ENCODE data around the gene TEX14.
"Not testable (repeated sequence)": the region's sequence is repeated elsewhere in the genome, so short reads cannot be mapped to it uniquely, and the experiment has no call there.

The TEX14 gene

DNA sequence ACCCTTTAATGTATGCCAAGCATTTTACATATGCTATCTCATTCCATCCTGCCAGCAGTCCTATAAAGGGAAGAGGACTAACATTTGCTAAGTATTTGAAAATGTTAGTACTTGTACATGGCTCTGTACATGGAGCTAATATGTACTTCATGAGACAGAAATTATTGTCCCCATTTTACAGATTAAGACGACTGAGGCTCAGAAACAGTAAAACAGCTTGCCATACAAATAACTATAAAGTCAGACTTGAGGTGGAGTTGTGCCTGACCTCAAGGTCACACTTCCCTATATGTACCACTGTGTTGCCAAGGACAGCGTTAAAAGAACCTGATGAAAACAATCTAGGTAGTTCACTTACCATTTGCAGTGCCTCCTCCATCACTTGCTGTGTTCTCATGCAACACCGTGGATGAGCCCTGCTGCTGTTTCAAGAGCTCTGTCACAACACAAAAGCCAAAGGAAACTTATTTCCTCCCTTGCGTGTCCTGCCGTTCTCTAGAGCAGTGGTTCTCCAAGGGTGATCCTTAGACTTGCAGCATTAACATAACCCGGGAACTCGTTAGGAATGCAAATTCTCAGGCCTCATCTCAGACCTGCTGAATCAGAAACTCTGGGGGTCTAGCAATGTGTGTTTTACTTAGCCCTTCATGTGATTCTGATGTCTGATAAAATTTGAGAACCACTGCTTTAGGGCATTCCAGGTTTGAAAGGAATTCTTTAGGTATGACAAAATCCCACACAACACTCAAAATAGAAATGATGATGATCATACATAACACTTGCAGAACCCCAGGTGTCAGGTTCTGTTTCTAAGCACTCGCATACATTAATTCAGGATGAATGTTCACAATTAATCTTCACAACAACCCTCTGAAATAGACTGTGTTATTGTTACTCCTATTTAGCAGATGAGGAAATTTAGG, 126.2 kb downstream of the TEX14 start:
- H3K9me3 Mint-ChIP-seq: no peaks in the 10 kb centered on the region
- peaks cover 5% of the 10 kb centered on the region for H3K4me1 Mint-ChIP-seq
- no peak overlapping the region for H3K27ac Mint-ChIP-seq
- H3K4me3 Mint-ChIP-seq: no peak overlapping the region
- ATAC-seq (ENCODE audit: low read depth): no peak
- no peaks in the 10 kb centered on the region for H3K36me3 Mint-ChIP-seq
- DNase-seq (ENCODE audit: low spot score in 2 of 2): no peak
- H3K27me3 Mint-ChIP-seq: no peaks in the 10 kb centered on the region

GRCh38 chr17:58564971-58565370, 126.9 kb downstream of the TEX14 start:
- H3K27me3 Mint-ChIP-seq: no peaks in the 10 kb centered on the region
- no peak overlapping the region for H3K27ac Mint-ChIP-seq
- H3K36me3 Mint-ChIP-seq: no peaks in the 10 kb centered on the region

GRCh38 chr17:58564243-58564642, 127.6 kb downstream of the TEX14 start:
- ATAC-seq (ENCODE audit: low read depth) (no peak), DNase-seq (ENCODE audit: low spot score in 2 of 2) (no peak)
- peaks cover 5% of the 10 kb centered on the region for H3K4me1 Mint-ChIP-seq
- H3K27ac Mint-ChIP-seq: no peak overlapping the region
- no peaks in the 10 kb centered on the region for H3K9me3 Mint-ChIP-seq
- no peaks in the 10 kb centered on the region for H3K27me3 Mint-ChIP-seq
- no peaks in the 10 kb centered on the region for H3K36me3 Mint-ChIP-seq
- no peak overlapping the region for H3K4me3 Mint-ChIP-seq

More at GRCh38 chr17:58564971-58565370, 126.9 kb downstream of the TEX14 start:
- Mint-ChIP-seq H3K4me3 (no peak overlapping the region), H3K4me1 (peaks cover 5% of the 10 kb centered on the region), H3K9me3 (no peaks in the 10 kb centered on the region)
- ATAC-seq (ENCODE audit: low read depth): no peak
- DNase-seq (ENCODE audit: low spot score in 2 of 2): no peak

DNA sequence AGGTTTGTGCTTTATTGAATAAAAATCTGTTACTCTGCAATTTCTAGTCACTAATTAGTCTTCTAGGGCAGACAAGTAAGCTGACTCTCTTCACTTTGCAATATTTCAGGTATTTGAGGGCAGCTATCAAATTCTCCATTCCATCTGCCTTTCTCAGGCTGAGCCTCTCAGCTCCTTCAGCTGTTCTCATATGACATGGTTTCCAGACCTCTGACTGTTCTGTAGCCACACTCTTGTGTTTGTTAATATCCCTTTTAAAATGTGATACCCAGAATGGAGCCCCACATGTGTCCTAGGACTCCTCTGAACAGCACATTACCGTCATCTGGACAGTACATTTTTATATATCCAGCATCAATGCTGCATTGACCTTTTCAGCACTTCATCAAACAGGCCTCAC, 131.3 kb downstream of the TEX14 start:
- ATAC-seq (ENCODE audit: low read depth): no peak
- H3K36me3 Mint-ChIP-seq: no peaks in the 10 kb centered on the region
- no peak overlapping the region for H3K4me3 Mint-ChIP-seq

DNA sequence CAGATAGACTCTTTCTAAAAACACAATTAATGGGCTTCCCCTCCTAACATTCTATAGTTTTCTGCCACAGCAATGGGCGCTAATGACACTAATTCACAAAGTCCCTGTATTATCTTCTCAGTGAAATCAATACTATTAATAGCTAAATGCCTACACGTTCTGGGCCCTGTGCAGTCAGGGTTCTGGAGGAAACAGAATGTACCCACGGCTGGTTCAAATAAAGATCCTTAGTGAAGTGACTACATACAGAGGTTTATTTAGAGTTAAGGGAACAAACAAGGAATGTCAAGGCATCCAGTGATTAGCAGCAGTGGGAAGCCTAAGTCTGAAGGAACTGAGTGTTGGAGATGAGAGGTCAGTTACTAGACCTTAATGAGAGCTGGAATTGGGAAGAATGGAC, 133.9 kb downstream of the TEX14 start:
- H3K4me1 Mint-ChIP-seq: peaks cover 10% of the 10 kb centered on the region
- H3K9me3 Mint-ChIP-seq: no peaks in the 10 kb centered on the region
- no peak for DNase-seq (ENCODE audit: low spot score in 2 of 2)
- no peaks in the 10 kb centered on the region for H3K36me3 Mint-ChIP-seq
- no peak for ATAC-seq (ENCODE audit: low read depth)
- no peak overlapping the region for H3K4me3 Mint-ChIP-seq
- no peak overlapping the region for H3K27ac Mint-ChIP-seq
- peaks cover 2% of the 10 kb centered on the region for H3K27me3 Mint-ChIP-seq

More for the DNA sequence above, 131.3 kb downstream of the TEX14 start:
- Mint-ChIP-seq H3K27me3 (peaks cover 2% of the 10 kb centered on the region), H3K4me1 (peaks cover 9% of the 10 kb centered on the region), H3K27ac (no peak overlapping the region), H3K9me3 (no peaks in the 10 kb centered on the region)
- no peak for DNase-seq (ENCODE audit: low spot score in 2 of 2)

DNA sequence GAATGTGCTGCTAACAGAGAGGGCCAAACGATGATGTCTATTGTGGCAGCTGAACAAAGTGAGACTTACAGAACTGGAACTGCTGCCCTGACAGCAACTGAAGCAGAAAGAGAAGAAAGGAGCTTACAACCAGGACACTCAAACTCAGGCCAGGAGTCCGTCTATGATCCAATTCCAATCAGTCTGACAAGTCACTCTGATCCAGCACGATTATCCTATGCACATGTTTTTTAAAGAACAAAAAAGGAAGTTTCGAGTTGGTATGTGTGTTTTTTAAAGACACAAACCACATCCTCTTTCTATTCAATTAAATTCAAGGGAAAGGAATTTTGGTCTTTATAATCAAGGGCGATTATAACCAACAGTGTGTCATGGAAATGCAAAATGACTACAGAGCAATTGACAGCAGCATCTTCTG, 135.0 kb downstream of the TEX14 start:
- Mint-ChIP-seq H3K27me3 (peaks cover 2% of the 10 kb centered on the region), H3K27ac (peak overlapping the region; percentile 71), H3K4me3 (peak overlapping the region; percentile 57), H3K9me3 (no peaks in the 10 kb centered on the region), H3K4me1 (peaks cover 11% of the 10 kb centered on the region), H3K36me3 (no peaks in the 10 kb centered on the region)
- DNase-seq (ENCODE audit: low spot score in 2 of 2) (no peak), ATAC-seq (ENCODE audit: low read depth) (peak; percentile 74)

GRCh38 chr17:58555109-58555508, 136.7 kb downstream of the TEX14 start:
- H3K27me3 Mint-ChIP-seq; ATAC-seq (ENCODE audit: low read depth); H3K36me3 Mint-ChIP-seq; H3K4me3 Mint-ChIP-seq; H3K9me3 Mint-ChIP-seq; H3K27ac Mint-ChIP-seq; DNase-seq (ENCODE audit: low spot score in 2 of 2): not testable (repeated sequence)
- H3K4me1 Mint-ChIP-seq: peaks cover 11% of the 10 kb centered on the region

- no peak for DNase-seq (ENCODE audit: low spot score in 2 of 2)
- Mint-ChIP-seq H3K9me3 (no peaks in the 10 kb centered on the region), H3K27me3 (no peaks in the 10 kb centered on the region), H3K4me1 (no peaks in the 10 kb centered on the region), H3K27ac (no peak overlapping the region), H3K4me3 (no peak overlapping the region), H3K36me3 (no peaks in the 10 kb centered on the region)
- ATAC-seq (ENCODE audit: low read depth): peak; percentile 44
Measured at GRCh38 chr17:58541249-58541648, 150.6 kb downstream of the TEX14 start.

DNA sequence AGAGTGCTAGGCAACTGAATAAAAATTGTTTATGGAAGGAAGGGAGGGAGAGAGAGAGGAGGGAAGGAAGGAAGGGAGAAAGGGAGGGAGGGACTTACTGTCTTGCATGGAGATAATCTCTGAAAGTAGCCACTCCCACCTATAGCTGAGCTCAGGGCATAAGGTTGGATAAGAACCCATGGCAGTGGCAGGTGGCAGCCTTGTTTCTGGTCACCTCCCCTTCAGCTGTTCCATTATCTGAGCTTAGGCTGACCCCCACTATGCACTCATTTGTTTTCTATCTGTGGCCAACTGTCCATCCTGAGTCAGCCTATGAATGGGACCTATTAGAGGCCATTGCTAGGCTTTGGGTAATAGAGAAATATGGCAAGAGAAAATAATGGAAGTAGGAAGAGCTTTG, 152.1 kb downstream of the TEX14 start:
- H3K27me3 Mint-ChIP-seq: peaks cover 4% of the 10 kb centered on the region
- ATAC-seq (ENCODE audit: low read depth): no peak
- no peaks in the 10 kb centered on the region for H3K9me3 Mint-ChIP-seq
- H3K4me1 Mint-ChIP-seq: no peaks in the 10 kb centered on the region
- no peak overlapping the region for H3K27ac Mint-ChIP-seq
- DNase-seq (ENCODE audit: low spot score in 2 of 2): no peak
- H3K4me3 Mint-ChIP-seq: no peak overlapping the region
- H3K36me3 Mint-ChIP-seq: no peaks in the 10 kb centered on the region

GRCh38 chr17:58538811-58539409, 152.9 kb downstream of the TEX14 start:
- Mint-ChIP-seq H3K36me3 (no peaks in the 10 kb centered on the region), H3K4me3 (no peak overlapping the region), H3K27me3 (peaks cover 4% of the 10 kb centered on the region), H3K4me1 (no peaks in the 10 kb centered on the region), H3K27ac (no peak overlapping the region), H3K9me3 (no peaks in the 10 kb centered on the region)
- ATAC-seq (ENCODE audit: low read depth): no peak
- no peak for DNase-seq (ENCODE audit: low spot score in 2 of 2)

DNA sequence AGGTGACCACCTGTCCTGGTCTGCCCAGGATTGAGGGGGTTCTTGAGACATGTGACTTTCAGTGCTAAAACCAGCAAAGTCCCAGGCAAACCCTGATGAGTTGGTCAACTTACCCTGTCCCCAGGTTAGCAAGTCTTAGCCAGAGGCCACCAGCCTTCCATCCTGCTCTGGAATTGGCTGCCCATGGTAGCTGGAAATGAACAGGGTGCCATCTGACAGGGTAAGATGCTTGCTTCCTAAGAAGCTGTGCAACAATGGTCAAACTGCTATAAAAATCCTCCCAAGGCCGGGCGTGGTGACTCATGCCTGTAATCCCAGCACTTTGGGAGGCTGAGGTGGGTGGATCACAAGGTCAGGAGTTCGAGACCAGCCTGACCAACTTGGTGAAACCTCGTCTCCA, 154.6 kb downstream of the TEX14 start:
- Mint-ChIP-seq H3K27ac (no peak overlapping the region), H3K27me3 (peaks cover 9% of the 10 kb centered on the region), H3K9me3 (no peaks in the 10 kb centered on the region), H3K4me1 (peaks cover 4% of the 10 kb centered on the region), H3K4me3 (no peak overlapping the region), H3K36me3 (no peaks in the 10 kb centered on the region)
- DNase-seq (ENCODE audit: low spot score in 2 of 2) (no peak), ATAC-seq (ENCODE audit: low read depth) (no peak)

DNA sequence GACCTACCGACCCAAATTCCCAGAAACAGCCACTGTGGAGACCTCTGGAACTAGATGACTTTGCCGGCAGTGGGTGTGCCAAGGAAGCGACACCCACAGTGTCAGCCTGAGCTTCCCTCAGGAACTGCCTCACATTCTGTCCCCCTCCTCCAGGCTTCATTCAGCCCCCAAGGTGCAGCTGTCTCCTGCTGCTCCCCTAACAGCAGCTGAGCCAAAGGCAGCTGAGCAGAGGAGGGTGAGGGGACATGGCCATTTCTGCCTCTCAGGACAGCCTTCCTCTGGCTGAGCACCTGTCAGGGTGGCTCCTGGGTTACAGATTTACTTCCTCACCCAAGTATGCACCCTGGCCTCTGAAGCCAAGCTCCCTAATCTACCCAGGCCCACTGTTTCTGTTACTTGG, 155.3 kb downstream of the TEX14 start:
- no peaks in the 10 kb centered on the region for H3K36me3 Mint-ChIP-seq
- peaks cover 9% of the 10 kb centered on the region for H3K27me3 Mint-ChIP-seq
- ATAC-seq (ENCODE audit: low read depth) (no peak), DNase-seq (ENCODE audit: low spot score in 2 of 2) (no peak)
- H3K4me3 Mint-ChIP-seq: no peak overlapping the region
- H3K4me1 Mint-ChIP-seq: peaks cover 4% of the 10 kb centered on the region
- H3K27ac Mint-ChIP-seq: no peak overlapping the region
- H3K9me3 Mint-ChIP-seq: no peaks in the 10 kb centered on the region

- H3K4me3 Mint-ChIP-seq: no peak overlapping the region
- H3K36me3 Mint-ChIP-seq: no peaks in the 10 kb centered on the region
- no peak for ATAC-seq (ENCODE audit: low read depth)
- no peaks in the 10 kb centered on the region for H3K9me3 Mint-ChIP-seq
- no peak for DNase-seq (ENCODE audit: low spot score in 2 of 2)
- peaks cover 9% of the 10 kb centered on the region for H3K27me3 Mint-ChIP-seq
- no peak overlapping the region for H3K27ac Mint-ChIP-seq
- peaks cover 4% of the 10 kb centered on the region for H3K4me1 Mint-ChIP-seq
Measured at GRCh38 chr17:58535431-58535830, 156.4 kb downstream of the TEX14 start.

DNA sequence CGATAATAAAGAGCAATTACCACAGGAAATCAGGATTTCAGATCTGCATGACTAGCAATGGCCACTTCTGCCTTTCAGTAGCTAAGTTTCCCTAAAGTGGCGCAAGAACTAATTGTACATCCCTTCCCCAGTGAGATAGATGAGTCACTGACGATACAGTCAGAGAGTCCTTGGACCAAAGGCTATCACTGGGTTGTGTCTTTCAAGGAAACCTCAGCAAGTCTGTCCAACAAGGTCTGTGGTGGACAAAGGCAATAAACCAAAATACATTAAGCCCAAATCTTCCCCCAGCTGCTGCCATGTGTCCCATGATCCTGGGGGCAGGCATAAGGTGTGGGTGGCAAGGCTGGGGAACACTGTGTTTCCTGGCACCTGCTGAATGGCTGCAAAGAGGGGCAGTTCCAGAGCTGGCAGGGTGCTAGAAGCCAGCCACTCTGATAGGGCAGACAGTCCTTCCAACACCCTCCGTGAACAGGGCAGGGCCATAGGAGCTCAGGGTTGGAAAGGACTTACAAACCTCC, 156.9 kb downstream of the TEX14 start:
- ATAC-seq (ENCODE audit: low read depth): no peak
- H3K4me1 Mint-ChIP-seq: peaks cover 4% of the 10 kb centered on the region
- DNase-seq (ENCODE audit: low spot score in 2 of 2): no peak
- H3K4me3 Mint-ChIP-seq: no peak overlapping the region
- H3K9me3 Mint-ChIP-seq: no peaks in the 10 kb centered on the region
- H3K27ac Mint-ChIP-seq: no peak overlapping the region
- H3K36me3 Mint-ChIP-seq: no peaks in the 10 kb centered on the region
- H3K27me3 Mint-ChIP-seq: peaks cover 9% of the 10 kb centered on the region
